ENCODE results near the gene SRPK2.
"Not testable (repeated sequence)": the region's sequence is repeated elsewhere in the genome, so short reads cannot be mapped to it uniquely, and the experiment has no call there.

- TF ChIP-seq CTCF (IDR thresholded peaks at IDR 0.05; ENCODE audit: low read length); EZH2 (IDR thresholded peaks at IDR 0.05; ENCODE audit: borderline replicate concordance, low read length): not testable (repeated sequence)
These were observed 26.7 kb downstream of the SRPK2 start for GRCh38 chr7:105361995-105362394.

Data from OCI-LY1 (cell line).